ENCODE data around the gene PKP1. TPM values are rescaled to one million over a fixed set of nuclear protein-coding genes. Genes with fewer than 3 reads are reported as not detected.

The PKP1 gene
- polyA plus RNA-seq, 1 donor (not counting 4 experiments of a cell fraction or from before 2014, with no cell fraction given), result 169 TPM

DNA sequence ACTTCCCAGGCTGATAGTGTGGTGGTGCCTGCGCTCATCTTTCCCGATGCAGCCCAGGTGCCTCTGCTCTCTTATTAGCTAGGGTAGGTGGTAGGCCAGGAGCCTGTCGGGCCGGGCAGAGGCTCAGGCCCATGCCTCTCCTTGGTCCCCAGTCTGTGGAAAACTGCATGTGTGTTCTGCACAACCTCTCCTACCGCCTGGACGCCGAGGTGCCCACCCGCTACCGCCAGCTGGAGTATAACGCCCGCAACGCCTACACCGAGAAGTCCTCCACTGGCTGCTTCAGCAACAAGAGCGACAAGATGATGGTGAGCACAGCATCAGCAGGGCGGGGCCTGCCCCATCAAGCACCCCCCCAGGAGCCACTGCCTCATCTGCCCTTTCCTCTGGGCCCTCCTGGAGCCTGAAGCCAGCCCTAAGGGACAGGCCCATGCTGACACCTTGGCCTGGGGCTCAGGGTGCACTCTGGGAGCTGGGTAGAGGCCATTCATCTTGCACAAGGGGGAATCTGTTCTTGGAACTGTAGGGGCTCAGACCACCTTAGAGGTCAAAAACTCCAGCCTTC, 38.6 kb downstream of the PKP1 start:
- TF ChIP-seq, protein P1, sequence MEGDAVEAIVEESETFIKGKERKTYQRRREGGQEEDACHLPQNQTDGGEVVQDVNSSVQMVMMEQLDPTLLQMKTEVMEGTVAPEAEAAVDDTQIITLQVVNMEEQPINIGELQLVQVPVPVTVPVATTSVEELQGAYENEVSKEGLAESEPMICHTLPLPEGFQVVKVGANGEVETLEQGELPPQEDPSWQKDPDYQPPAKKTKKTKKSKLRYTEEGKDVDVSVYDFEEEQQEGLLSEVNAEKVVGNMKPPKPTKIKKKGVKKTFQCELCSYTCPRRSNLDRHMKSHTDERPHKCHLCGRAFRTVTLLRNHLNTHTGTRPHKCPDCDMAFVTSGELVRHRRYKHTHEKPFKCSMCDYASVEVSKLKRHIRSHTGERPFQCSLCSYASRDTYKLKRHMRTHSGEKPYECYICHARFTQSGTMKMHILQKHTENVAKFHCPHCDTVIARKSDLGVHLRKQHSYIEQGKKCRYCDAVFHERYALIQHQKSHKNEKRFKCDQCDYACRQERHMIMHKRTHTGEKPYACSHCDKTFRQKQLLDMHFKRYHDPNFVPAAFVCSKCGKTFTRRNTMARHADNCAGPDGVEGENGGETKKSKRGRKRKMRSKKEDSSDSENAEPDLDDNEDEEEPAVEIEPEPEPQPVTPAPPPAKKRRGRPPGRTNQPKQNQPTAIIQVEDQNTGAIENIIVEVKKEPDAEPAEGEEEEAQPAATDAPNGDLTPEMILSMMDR (optimal IDR thresholded peaks at IDR 0.05 in 1 of 3, IDR thresholded peaks at IDR 0.05 in 1 of 3, conservative IDR thresholded peaks at IDR 0.05 in 1 of 3; ENCODE audit: extremely low read depth in 1 of 3, insufficient read depth in 2 of 3, low read length in 3 of 3), result no peak
- TF ChIP-seq EZH2 (IDR thresholded peaks at IDR 0.05; ENCODE audit: low read length), result no peak
- Histone ChIP-seq H3K4me2 (ENCODE audit: control insufficient read depth, extremely low read depth, insufficient read depth, low read depth, low read length) (no peak overlapping the region), H3K9ac (ENCODE audit: control insufficient read depth, extremely low read depth, insufficient read depth, low read length) (no peak overlapping the region), H3K4me3 (ENCODE audit: control insufficient read depth in 2 of 3, extremely low read depth in 1 of 3, insufficient read depth in 2 of 3, low read depth in 1 of 3, low read length in 3 of 3) (no peak overlapping the region), H3K9me1 (ENCODE audit: control insufficient read depth, extremely low read depth, insufficient read depth, low read length) (peaks cover 9% of the 10 kb centered on the region), H3K36me3 (ENCODE audit: control insufficient read depth in 2 of 2, extremely low read depth in 1 of 2, insufficient read depth in 2 of 2, low read length in 2 of 2) (peaks cover 76 to 94% of the 10 kb centered on the region in 2 experiments), H3K27ac (ENCODE audit: control insufficient read depth, insufficient read depth, low read length) (no peak overlapping the region), H3K9me3 (ENCODE audit: control insufficient read depth, low read depth, low read length) (no peaks in the 10 kb centered on the region), H3K4me1 (ENCODE audit: control insufficient read depth, extremely low read depth, insufficient read depth, low read length) (peaks cover 30% of the 10 kb centered on the region), H2AFZ (ENCODE audit: control insufficient read depth, low read length) (no peak overlapping the region), H3K27me3 (ENCODE audit: control insufficient read depth, extremely low read depth, insufficient read depth, low read length) (no peaks in the 10 kb centered on the region), H3K79me2 (ENCODE audit: control insufficient read depth, insufficient read depth, low read length) (no peaks in the 10 kb centered on the region), H4K20me1 (ENCODE audit: control insufficient read depth, extremely low read depth, insufficient read depth, low read length) (no peaks in the 10 kb centered on the region)
- dilution Hi-C loops (cut with MboI; ENCODE audit: extremely low pct_ligation_motif_present, low sequenced_read_pairs), result no loop called here
- FAIRE-seq (no peak), DNase-seq (ENCODE audit: low read depth, low spot score) (no peak)

DNA sequence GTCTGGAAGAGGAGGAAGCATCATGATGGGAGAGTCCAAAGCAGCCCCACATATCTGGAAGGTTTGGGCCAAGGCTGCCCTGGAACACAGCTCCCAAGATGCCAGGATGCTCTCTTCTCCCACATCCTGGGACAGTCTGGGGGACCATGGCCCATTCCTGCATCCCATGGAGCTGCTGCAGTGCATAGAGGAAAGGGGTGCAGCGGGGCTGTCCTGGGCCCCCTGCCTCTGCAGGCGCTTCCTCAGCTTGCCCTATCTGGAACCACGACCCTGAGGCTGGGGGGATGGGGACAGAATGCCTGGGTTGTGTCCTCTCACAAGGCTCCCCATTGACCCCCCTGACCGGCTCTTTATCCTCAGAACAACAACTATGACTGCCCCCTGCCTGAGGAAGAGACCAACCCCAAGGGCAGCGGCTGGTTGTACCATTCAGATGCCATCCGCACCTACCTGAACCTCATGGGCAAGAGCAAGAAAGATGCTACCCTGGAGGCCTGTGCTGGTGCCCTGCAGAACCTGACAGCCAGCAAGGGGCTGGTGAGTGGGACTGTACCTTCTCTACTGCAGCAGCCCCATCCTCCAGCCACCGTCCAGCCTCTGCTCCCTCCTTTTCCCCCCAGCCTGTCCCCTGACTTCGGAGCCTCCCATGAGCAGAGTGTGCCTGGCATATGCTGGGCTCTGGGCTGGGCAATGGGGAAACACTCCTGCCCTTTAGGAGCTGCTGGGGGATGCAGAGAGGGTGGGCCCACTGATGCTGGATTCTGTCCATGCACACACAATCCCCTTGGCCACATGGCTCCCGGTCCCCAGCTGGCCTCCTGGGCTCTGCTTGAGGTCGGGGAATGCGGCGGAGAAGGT, 39.6 kb downstream of the PKP1 start:
- peaks cover 28% of the 10 kb centered on the region for H3K4me1 ChIP-seq (ENCODE audit: control insufficient read depth, extremely low read depth, insufficient read depth, low read length)
- H3K9ac ChIP-seq (ENCODE audit: control insufficient read depth, extremely low read depth, insufficient read depth, low read length), result no peak overlapping the region
- no peak for DNase-seq (ENCODE audit: low read depth, low spot score)
- peaks cover 76 to 94% of the 10 kb centered on the region in 2 experiments for H3K36me3 ChIP-seq (ENCODE audit: control insufficient read depth in 2 of 2, extremely low read depth in 1 of 2, insufficient read depth in 2 of 2, low read length in 2 of 2)
- H3K27ac ChIP-seq (ENCODE audit: control insufficient read depth, insufficient read depth, low read length), result no peak overlapping the region
- no peaks in the 10 kb centered on the region for H3K9me3 ChIP-seq (ENCODE audit: control insufficient read depth, low read depth, low read length)
- FAIRE-seq, result no peak
- no peak overlapping the region for H3K4me2 ChIP-seq (ENCODE audit: control insufficient read depth, extremely low read depth, insufficient read depth, low read depth, low read length)
- no peak overlapping the region for H2AFZ ChIP-seq (ENCODE audit: control insufficient read depth, low read length)
- dilution Hi-C loops (cut with MboI; ENCODE audit: extremely low pct_ligation_motif_present, low sequenced_read_pairs), result no loop called here
- TF ChIP-seq, protein P1 (optimal IDR thresholded peaks at IDR 0.05 in 1 of 3, IDR thresholded peaks at IDR 0.05 in 1 of 3, conservative IDR thresholded peaks at IDR 0.05 in 1 of 3; ENCODE audit: extremely low read depth in 1 of 3, insufficient read depth in 2 of 3, low read length in 3 of 3), result no peak
- TF ChIP-seq EZH2 (IDR thresholded peaks at IDR 0.05; ENCODE audit: low read length), result no peak
- no peaks in the 10 kb centered on the region for H4K20me1 ChIP-seq (ENCODE audit: control insufficient read depth, extremely low read depth, insufficient read depth, low read length)
- H3K9me1 ChIP-seq (ENCODE audit: control insufficient read depth, extremely low read depth, insufficient read depth, low read length), result peaks cover 9% of the 10 kb centered on the region
- H3K4me3 ChIP-seq (ENCODE audit: control insufficient read depth in 2 of 3, extremely low read depth in 1 of 3, insufficient read depth in 2 of 3, low read depth in 1 of 3, low read length in 3 of 3), result no peak overlapping the region
- no peaks in the 10 kb centered on the region for H3K79me2 ChIP-seq (ENCODE audit: control insufficient read depth, insufficient read depth, low read length)
- H3K27me3 ChIP-seq (ENCODE audit: control insufficient read depth, extremely low read depth, insufficient read depth, low read length), result no peaks in the 10 kb centered on the region
